ENCODE results near the gene C11orf87. TPM values are rescaled to one million over a fixed set of nuclear protein-coding genes. Genes with fewer than 3 reads are reported as not detected.

The C11orf87 gene
- total and polyA plus RNA-seq, 8 donors: 0.03 to 0.18 TPM; not detected in 6

- H3K36me3 ChIP-seq: no peaks in the 10 kb centered on the region
- peaks cover 0 to 39% (median 35%) of the 10 kb centered on the region in 3 donors for H3K27me3 ChIP-seq
- no peak for TF ChIP-seq EP300 (IDR thresholded peaks at IDR 0.05)
- TF ChIP-seq POLR2AphosphoS5 (IDR thresholded peaks at IDR 0.05): no peak
- TF ChIP-seq CTCF (IDR thresholded peaks at IDR 0.05): no peak
- TF ChIP-seq POLR2A (IDR thresholded peaks at IDR 0.05): no peak
- intact Hi-C loops (cut with DNase I; ENCODE audit: low total_unique reads): no loop called here
- H3K4me1 ChIP-seq: peaks cover 10 to 31% (median 22%) of the 10 kb centered on the region in 4 donors
- DNase-seq: no peak
- H3K9me3 ChIP-seq: peaks cover 0 to 7% (median 0%) of the 10 kb centered on the region in 4 donors
- WGBS, 5 donors: 62 to 69% (median 64%) methylated on average over 4 of the region's 4 CpGs
- H3K27ac ChIP-seq: no peak overlapping the region
- H3K4me3 ChIP-seq: no peak overlapping the region
Observed at GRCh38 chr11:109426442-109427240, 4.7 kb downstream of the C11orf87 start.

GRCh38 chr11:109432105-109432504 is 10.1 kb downstream of the C11orf87 start:
- Histone ChIP-seq H3K9me3 (no peaks in the 10 kb centered on the region), H3K36me3 (no peaks in the 10 kb centered on the region), H3K27me3 (no peaks in the 10 kb centered on the region), H3K4me1 (no peaks in the 10 kb centered on the region), H3K27ac (no peak overlapping the region), H3K4me3 (no peak overlapping the region)
- intact Hi-C loops (cut with DNase I; ENCODE audit: low total_unique reads): no loop called here
- TF ChIP-seq POLR2AphosphoS5 (IDR thresholded peaks at IDR 0.05) (no peak), CTCF (IDR thresholded peaks at IDR 0.05) (no peak), EP300 (IDR thresholded peaks at IDR 0.05) (no peak), POLR2A (IDR thresholded peaks at IDR 0.05) (no peak)
- 59 to 77% (median 75%) methylated on average over 3 of the region's 3 CpGs for WGBS, 5 donors
- no peak for DNase-seq

- Histone ChIP-seq H3K27ac (no peak overlapping the region), H3K4me1 (no peaks in the 10 kb centered on the region), H3K4me3 (no peak overlapping the region), H3K36me3 (no peaks in the 10 kb centered on the region), H3K27me3 (no peaks in the 10 kb centered on the region), H3K9me3 (no peaks in the 10 kb centered on the region)
- intact Hi-C loops (cut with DNase I; ENCODE audit: low total_unique reads): no loop called here
- TF ChIP-seq CTCF (IDR thresholded peaks at IDR 0.05): no peak
- TF ChIP-seq EP300 (IDR thresholded peaks at IDR 0.05): no peak
- TF ChIP-seq POLR2AphosphoS5 (IDR thresholded peaks at IDR 0.05): no peak
- DNase-seq: no peak
- 43 to 62% (median 56%) methylated on average over 3 of the region's 3 CpGs for WGBS, 5 donors
Observed at GRCh38 chr11:109433753-109434256, 11.8 kb downstream of the C11orf87 start.

GRCh38 chr11:109435121-109435742 is 13.2 kb downstream of the C11orf87 start:
- no peak for TF ChIP-seq CTCF (IDR thresholded peaks at IDR 0.05)
- TF ChIP-seq POLR2AphosphoS5 (IDR thresholded peaks at IDR 0.05): no peak
- no peak for TF ChIP-seq EP300 (IDR thresholded peaks at IDR 0.05)
- Histone ChIP-seq H3K4me3 (no peak overlapping the region), H3K4me1 (no peaks in the 10 kb centered on the region), H3K27me3 (no peaks in the 10 kb centered on the region), H3K27ac (no peak overlapping the region), H3K36me3 (no peaks in the 10 kb centered on the region), H3K9me3 (no peaks in the 10 kb centered on the region)
- 60 to 72% (median 69%) methylated on average over 3 of the region's 3 CpGs for WGBS, 5 donors
- DNase-seq: no peak
- intact Hi-C loops (cut with DNase I; ENCODE audit: low total_unique reads): no loop called here

Data from stomach (tissue), 9 donors.